ENCODE measurements around the gene SLIT1.
A peak's percentile ranks its signal among the peaks of the same experiment; 100 is the strongest.

Gene SLIT1

GRCh38 chr10:97200616-97201015 is 14.9 kb upstream of the SLIT1 start:
- DNase-seq (ENCODE audit: low read depth in 2 of 2): no peak

GRCh38 chr10:97199152-97199551 is 13.4 kb upstream of the SLIT1 start:
- DNase-seq (ENCODE audit: low read depth in 2 of 2): no peak

GRCh38 chr10:97197030-97197500 is 11.3 kb upstream of the SLIT1 start:
- DNase-seq (ENCODE audit: low read depth in 2 of 2): no peak

GRCh38 chr10:97196223-97197029 is 10.7 kb upstream of the SLIT1 start:
- peak; percentile 39 to 46 for DNase-seq (ENCODE audit: low read depth in 2 of 2)

- no peak for DNase-seq (ENCODE audit: low read depth in 2 of 2)
Measured at GRCh38 chr10:97195706-97196222, 10.0 kb upstream of the SLIT1 start.

GRCh38 chr10:97192952-97193435 is 7.2 kb upstream of the SLIT1 start:
- no peak for DNase-seq (ENCODE audit: low read depth in 2 of 2)

GRCh38 chr10:97190450-97190849 is 4.7 kb upstream of the SLIT1 start:
- no peak for DNase-seq (ENCODE audit: low read depth in 2 of 2)

- DNase-seq (ENCODE audit: low read depth in 2 of 2): no peak
Measured at GRCh38 chr10:97188261-97188711, 2.5 kb upstream of the SLIT1 start.

- DNase-seq (ENCODE audit: low read depth in 2 of 2): no peak
Measured at GRCh38 chr10:97186911-97187310, 1.2 kb upstream of the SLIT1 start.

- no peak for DNase-seq (ENCODE audit: low read depth in 2 of 2)
Measured at GRCh38 chr10:97184971-97185325, 811 bp downstream of the SLIT1 start.

GRCh38 chr10:97183314-97183713 is 2.4 kb downstream of the SLIT1 start:
- DNase-seq (ENCODE audit: low read depth in 2 of 2): no peak

- no peak for DNase-seq (ENCODE audit: low read depth in 2 of 2)
Measured at GRCh38 chr10:97182288-97182990, 3.3 kb downstream of the SLIT1 start.

GRCh38 chr10:97180986-97181385 is 4.8 kb downstream of the SLIT1 start:
- no peak for DNase-seq (ENCODE audit: low read depth in 2 of 2)

GRCh38 chr10:97180363-97180755 is 5.4 kb downstream of the SLIT1 start:
- no peak for DNase-seq (ENCODE audit: low read depth in 2 of 2)

- DNase-seq (ENCODE audit: low read depth in 2 of 2): no peak
Measured at GRCh38 chr10:97179731-97180362, 5.9 kb downstream of the SLIT1 start.

- DNase-seq (ENCODE audit: low read depth in 2 of 2): no peak
Measured at GRCh38 chr10:97179311-97179710, 6.4 kb downstream of the SLIT1 start.

GRCh38 chr10:97178074-97178473 is 7.7 kb downstream of the SLIT1 start:
- no peak for DNase-seq (ENCODE audit: low read depth in 2 of 2)

- no peak for DNase-seq (ENCODE audit: low read depth in 2 of 2)
Measured at GRCh38 chr10:97176226-97176625, 9.5 kb downstream of the SLIT1 start.

GRCh38 chr10:97175586-97175985 is 10.2 kb downstream of the SLIT1 start:
- DNase-seq (ENCODE audit: low read depth in 2 of 2): no peak

- no peak for DNase-seq (ENCODE audit: low read depth in 2 of 2)
Measured at GRCh38 chr10:97174941-97175340, 10.8 kb downstream of the SLIT1 start.

- DNase-seq (ENCODE audit: low read depth in 2 of 2): no peak
Measured at GRCh38 chr10:97174276-97174775, 11.4 kb downstream of the SLIT1 start.

GRCh38 chr10:97173036-97173435 is 12.7 kb downstream of the SLIT1 start:
- no peak for DNase-seq (ENCODE audit: low read depth in 2 of 2)
